ENCODE measurements around the gene XPR1. TPM values are rescaled to one million over a fixed set of nuclear protein-coding genes. Genes with fewer than 3 reads are reported as not detected.

The XPR1 gene
- total RNA-seq, 4 donors from 2014 or later: 13.4 to 22.1 (median 14.9) TPM

DNA sequence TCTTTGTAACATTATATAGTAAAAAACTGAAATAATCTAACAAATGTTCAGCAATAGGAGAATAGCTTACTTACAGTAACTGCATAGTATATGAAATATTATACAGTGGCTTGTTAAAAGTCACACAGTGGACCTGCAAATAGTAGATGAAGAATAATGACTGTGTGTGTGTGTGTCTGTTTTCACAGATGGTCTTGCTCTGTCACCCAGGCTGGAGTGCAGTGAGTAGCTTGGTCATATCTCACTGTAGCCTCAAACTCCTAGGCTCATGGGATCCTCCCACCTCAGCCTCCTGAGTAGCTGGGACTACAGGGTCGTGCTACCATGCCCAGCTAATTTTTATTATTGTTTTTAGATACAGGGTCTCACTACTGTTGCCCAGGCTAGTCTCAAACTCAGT is 213.5 kb downstream of the XPR1 start:
- H3K27me3 ChIP-seq: no peaks in the 10 kb centered on the region
- H3K36me3 ChIP-seq: no peaks in the 10 kb centered on the region
- DNase-seq (ENCODE audit: low spot score in 2 of 2): no peak
- H3K9me3 ChIP-seq: no peaks in the 10 kb centered on the region
- H3K4me1 ChIP-seq: no peaks in the 10 kb centered on the region
- TF ChIP-seq, protein P1, sequence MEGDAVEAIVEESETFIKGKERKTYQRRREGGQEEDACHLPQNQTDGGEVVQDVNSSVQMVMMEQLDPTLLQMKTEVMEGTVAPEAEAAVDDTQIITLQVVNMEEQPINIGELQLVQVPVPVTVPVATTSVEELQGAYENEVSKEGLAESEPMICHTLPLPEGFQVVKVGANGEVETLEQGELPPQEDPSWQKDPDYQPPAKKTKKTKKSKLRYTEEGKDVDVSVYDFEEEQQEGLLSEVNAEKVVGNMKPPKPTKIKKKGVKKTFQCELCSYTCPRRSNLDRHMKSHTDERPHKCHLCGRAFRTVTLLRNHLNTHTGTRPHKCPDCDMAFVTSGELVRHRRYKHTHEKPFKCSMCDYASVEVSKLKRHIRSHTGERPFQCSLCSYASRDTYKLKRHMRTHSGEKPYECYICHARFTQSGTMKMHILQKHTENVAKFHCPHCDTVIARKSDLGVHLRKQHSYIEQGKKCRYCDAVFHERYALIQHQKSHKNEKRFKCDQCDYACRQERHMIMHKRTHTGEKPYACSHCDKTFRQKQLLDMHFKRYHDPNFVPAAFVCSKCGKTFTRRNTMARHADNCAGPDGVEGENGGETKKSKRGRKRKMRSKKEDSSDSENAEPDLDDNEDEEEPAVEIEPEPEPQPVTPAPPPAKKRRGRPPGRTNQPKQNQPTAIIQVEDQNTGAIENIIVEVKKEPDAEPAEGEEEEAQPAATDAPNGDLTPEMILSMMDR (IDR thresholded peaks at IDR 0.05): no peak
- TF ChIP-seq POLR2A (IDR thresholded peaks at IDR 0.05): no peak
- no peak for TF ChIP-seq POLR2AphosphoS5 (IDR thresholded peaks at IDR 0.05)
- no peak for TF ChIP-seq EP300 (IDR thresholded peaks at IDR 0.05)
- no peak overlapping the region for H3K27ac ChIP-seq
- H3K4me3 ChIP-seq: no peak overlapping the region
- 88% methylated on average over 1 of the region's 1 CpG for WGBS

DNA sequence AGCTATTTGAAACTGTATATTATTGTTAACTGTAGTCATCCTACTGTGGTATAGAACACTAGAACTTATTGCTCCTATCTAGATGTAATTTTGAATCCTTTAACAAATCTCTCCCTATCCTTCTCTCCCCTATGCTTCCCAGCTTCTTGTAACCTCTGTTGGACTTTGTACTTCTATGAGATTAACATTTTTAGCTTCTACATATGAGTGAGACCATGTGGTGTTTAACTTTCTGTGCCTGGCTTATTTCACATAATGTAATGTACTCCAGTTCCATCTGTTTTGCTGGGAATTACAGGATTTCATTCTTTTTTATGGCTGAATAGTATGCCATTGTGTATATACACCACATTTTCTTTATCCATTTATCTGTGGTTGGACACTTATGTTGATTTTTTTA is 216.4 kb downstream of the XPR1 start:
- H3K27ac ChIP-seq: no peak overlapping the region
- no peaks in the 10 kb centered on the region for H3K36me3 ChIP-seq
- DNase-seq (ENCODE audit: low spot score in 2 of 2): no peak
- H3K27me3 ChIP-seq: no peaks in the 10 kb centered on the region
- no peaks in the 10 kb centered on the region for H3K4me1 ChIP-seq
- no peaks in the 10 kb centered on the region for H3K9me3 ChIP-seq
- no peak overlapping the region for H3K4me3 ChIP-seq
- TF ChIP-seq, protein P1 (IDR thresholded peaks at IDR 0.05): no peak
- no peak for TF ChIP-seq POLR2A (IDR thresholded peaks at IDR 0.05)
- TF ChIP-seq EP300 (IDR thresholded peaks at IDR 0.05): no peak
- TF ChIP-seq POLR2AphosphoS5 (IDR thresholded peaks at IDR 0.05): no peak

DNA sequence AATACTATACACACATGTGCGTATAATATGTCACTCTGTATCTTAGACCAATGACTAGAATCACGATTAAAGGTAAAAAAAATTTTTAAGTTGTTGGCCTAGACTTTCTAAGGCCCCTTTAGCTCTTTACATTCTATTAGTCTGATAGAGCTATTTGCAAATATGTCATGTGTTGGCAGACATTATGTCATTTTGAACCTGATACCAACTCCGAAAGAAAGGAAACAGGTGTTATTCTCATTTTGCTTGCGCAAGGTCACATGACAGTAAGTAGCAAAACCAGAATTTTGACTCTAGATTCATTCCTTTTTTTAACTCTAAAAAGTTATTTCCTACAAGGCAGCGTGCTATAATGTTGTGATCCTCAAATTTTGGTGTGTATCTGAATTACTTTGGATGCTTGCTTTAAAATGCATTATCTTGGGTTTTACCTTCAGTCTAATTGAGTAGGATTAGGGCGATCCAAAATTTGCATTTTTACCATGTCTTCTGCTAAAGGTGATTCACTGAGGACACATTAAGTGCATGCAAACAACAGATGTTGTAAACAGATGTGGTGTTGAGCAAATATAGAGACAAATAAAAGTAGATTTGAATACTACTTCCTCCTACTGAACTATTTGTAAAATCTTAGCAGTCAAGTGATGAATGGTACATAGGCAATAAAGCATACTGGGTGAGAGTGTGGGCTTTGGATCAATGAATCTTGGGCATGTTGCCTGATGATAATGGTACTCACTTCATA is 217.4 kb downstream of the XPR1 start:
- TF ChIP-seq POLR2A (IDR thresholded peaks at IDR 0.05): no peak
- no peak for TF ChIP-seq EP300 (IDR thresholded peaks at IDR 0.05)
- TF ChIP-seq POLR2AphosphoS5 (IDR thresholded peaks at IDR 0.05): no peak
- no peaks in the 10 kb centered on the region for H3K9me3 ChIP-seq
- H3K27ac ChIP-seq: no peak overlapping the region
- H3K4me1 ChIP-seq: no peaks in the 10 kb centered on the region
- no peaks in the 10 kb centered on the region for H3K36me3 ChIP-seq
- H3K4me3 ChIP-seq: no peak overlapping the region
- H3K27me3 ChIP-seq: no peaks in the 10 kb centered on the region
- 86% methylated on average over 6 of the region's 6 CpGs for WGBS
- DNase-seq (ENCODE audit: low spot score in 2 of 2): no peak

DNA sequence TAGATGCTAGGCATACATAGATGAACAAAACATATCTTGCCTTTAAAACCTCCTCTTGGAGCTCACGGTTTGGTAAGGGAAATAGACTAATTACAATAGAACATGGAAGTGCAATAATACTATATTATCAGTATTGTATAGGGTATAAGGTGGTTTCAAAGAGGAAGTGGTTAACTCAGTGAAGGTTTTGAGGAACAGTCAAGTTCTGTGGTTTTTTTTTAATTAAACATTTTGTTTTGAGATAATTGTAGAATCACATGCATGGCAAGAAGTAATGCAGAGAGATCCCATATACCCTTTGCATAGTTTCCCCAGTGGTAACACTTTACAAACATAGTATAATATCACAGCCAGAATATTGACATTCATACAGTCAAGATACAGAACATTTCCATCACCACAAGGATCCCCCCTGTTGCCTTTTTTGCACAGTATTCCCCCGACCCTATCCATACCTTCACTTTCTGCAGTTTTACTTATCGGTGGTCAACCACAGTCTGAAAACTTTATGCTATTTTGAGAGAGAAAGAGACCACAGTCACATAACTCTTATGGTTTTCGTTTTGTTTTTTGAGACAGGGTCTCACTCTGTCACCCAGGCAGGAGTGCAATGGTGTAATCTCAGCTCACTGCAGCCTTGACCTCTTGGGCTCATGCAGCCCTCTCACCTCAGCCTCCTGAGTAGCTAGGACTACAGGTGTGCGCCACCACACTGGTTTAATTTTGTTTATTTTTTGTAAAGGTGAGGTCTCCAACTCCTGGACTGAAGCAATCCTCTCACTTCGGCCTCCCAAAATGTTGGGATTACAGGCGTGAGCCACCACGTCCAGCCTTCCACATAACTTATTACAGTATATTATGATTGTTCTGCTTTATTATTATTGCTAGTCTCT is 220.4 kb downstream of the XPR1 start:
- no peaks in the 10 kb centered on the region for H3K36me3 ChIP-seq
- TF ChIP-seq POLR2A (IDR thresholded peaks at IDR 0.05) (no peak), POLR2AphosphoS5 (IDR thresholded peaks at IDR 0.05) (no peak)
- TF ChIP-seq, protein P1 (IDR thresholded peaks at IDR 0.05): no peak
- H3K27me3 ChIP-seq: no peaks in the 10 kb centered on the region
- DNase-seq (ENCODE audit: low spot score in 2 of 2): no peak
- H3K4me3 ChIP-seq: no peak overlapping the region
- H3K27ac ChIP-seq: no peak overlapping the region
- H3K4me1 ChIP-seq: no peaks in the 10 kb centered on the region
- 90% methylated on average over 8 of the region's 8 CpGs for WGBS
- H3K9me3 ChIP-seq: no peaks in the 10 kb centered on the region

DNA sequence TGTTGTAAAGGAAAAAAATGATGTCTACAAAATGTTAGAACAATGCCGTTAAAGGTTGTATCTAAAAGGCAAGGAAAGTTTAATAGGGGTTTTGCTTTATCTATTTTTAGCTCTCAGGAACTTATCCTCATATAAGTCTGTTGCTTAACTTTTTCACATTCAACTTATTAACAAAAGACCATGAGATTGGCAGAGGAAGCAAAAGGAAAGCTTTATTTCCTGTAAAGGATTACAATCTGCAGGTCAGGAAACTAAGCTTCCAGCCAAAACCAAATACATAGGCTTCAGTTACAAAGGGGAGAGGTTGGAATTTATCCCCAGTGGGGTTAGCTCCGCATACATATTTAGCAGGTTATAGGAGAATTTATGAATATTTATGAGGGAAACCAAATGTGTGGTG is 222.2 kb downstream of the XPR1 start:
- DNase-seq (ENCODE audit: low spot score in 2 of 2): no peak
- 66% methylated on average over 2 of the region's 2 CpGs for WGBS
- Histone ChIP-seq H3K9me3 (no peaks in the 10 kb centered on the region), H3K4me1 (no peaks in the 10 kb centered on the region), H3K4me3 (no peak overlapping the region), H3K36me3 (no peaks in the 10 kb centered on the region), H3K27ac (no peak overlapping the region), H3K27me3 (no peaks in the 10 kb centered on the region)
- TF ChIP-seq EP300 (IDR thresholded peaks at IDR 0.05) (no peak), POLR2AphosphoS5 (IDR thresholded peaks at IDR 0.05) (no peak), POLR2A (IDR thresholded peaks at IDR 0.05) (no peak)
- TF ChIP-seq, protein P1 (IDR thresholded peaks at IDR 0.05): no peak
